HUES48 (cell line): ENCODE results near the gene NCOA4.
"Not testable (repeated sequence)": the region's sequence is repeated elsewhere in the genome, so short reads cannot be mapped to it uniquely, and the experiment has no call there.

Experiments used
- H3K27ac ChIP-seq: one replicate; pipeline ENCODE4 v1.7.0; 2013; ENCODE audit warnings: low read depth, low read length, inconsistent platforms
- H3K27me3 ChIP-seq: 2 replicates; pipeline ENCODE4 v1.6.1; 2013; ENCODE audit warnings: mild to moderate bottlenecking, low read length; ENCODE audit not compliant: control insufficient read depth, insufficient read depth
- H3K36me3 ChIP-seq: 2 replicates; pipeline ENCODE4 v1.6.1; 2013; ENCODE audit warnings: low read length; ENCODE audit not compliant: control insufficient read depth, insufficient read depth
- H3K4me1 ChIP-seq: 2 replicates; pipeline ENCODE4 v1.6.1; 2013; ENCODE audit warnings: mild to moderate bottlenecking, low read length; ENCODE audit not compliant: control insufficient read depth, insufficient read depth
- H3K4me3 ChIP-seq: 2 replicates; pipeline ENCODE4 v1.5.1; 2013; ENCODE audit warnings: mild to moderate bottlenecking, low read depth, low read length
- H3K9ac ChIP-seq: 2 replicates; pipeline ENCODE4 v1.6.1; 2013; ENCODE audit warnings: mild to moderate bottlenecking, low read depth, low read length, moderate library complexity
- H3K9me3 ChIP-seq: 2 replicates; pipeline ENCODE4 v1.6.1; 2013; ENCODE audit warnings: low read length; ENCODE audit not compliant: control insufficient read depth, insufficient read depth

NCOA4 gene

GRCh38 chr10:46017733-46018132, 12.7 kb downstream of the NCOA4 start:
- Histone ChIP-seq H3K27ac (no peak overlapping the region), H3K9me3 (no peaks in the 10 kb centered on the region), H3K4me1 (peaks cover 16% of the 10 kb centered on the region), H3K4me3 (no peak overlapping the region), H3K27me3 (no peaks in the 10 kb centered on the region), H3K9ac (no peak overlapping the region), H3K36me3 (peaks cover 36% of the 10 kb centered on the region)

DNA sequence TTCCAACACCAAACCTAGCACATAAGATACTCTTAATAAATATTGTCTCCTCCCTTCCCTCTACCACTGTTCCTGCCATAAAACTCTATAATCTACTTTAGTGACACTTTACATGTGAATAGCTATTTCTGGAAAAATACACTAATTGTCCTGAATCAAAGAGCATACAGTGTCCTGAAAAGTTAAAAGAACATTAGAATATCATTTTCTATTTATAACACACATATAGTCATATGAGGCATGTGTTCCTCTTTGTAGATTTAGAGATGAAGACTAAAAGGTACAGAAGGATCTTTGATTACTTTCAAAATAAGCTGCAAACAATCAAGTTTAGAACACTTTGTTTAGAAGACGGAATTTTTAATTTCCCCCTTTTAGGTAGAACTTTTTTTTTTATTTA, 13.6 kb downstream of the NCOA4 start:
- Histone ChIP-seq H3K4me1 (peaks cover 16% of the 10 kb centered on the region), H3K36me3 (peaks cover 44% of the 10 kb centered on the region)

GRCh38 chr10:46016190-46016589, 14.2 kb downstream of the NCOA4 start:
- Histone ChIP-seq H3K27ac (no peak overlapping the region), H3K4me3 (no peak overlapping the region), H3K9ac (no peak overlapping the region), H3K9me3 (no peaks in the 10 kb centered on the region), H3K4me1 (peaks cover 14% of the 10 kb centered on the region), H3K36me3 (peaks cover 44% of the 10 kb centered on the region), H3K27me3 (no peaks in the 10 kb centered on the region)

More for the DNA sequence above, 13.6 kb downstream of the NCOA4 start:
- Histone ChIP-seq H3K27ac (no peak overlapping the region), H3K4me3 (no peak overlapping the region), H3K27me3 (no peaks in the 10 kb centered on the region), H3K9ac (no peak overlapping the region), H3K9me3 (no peaks in the 10 kb centered on the region)

DNA sequence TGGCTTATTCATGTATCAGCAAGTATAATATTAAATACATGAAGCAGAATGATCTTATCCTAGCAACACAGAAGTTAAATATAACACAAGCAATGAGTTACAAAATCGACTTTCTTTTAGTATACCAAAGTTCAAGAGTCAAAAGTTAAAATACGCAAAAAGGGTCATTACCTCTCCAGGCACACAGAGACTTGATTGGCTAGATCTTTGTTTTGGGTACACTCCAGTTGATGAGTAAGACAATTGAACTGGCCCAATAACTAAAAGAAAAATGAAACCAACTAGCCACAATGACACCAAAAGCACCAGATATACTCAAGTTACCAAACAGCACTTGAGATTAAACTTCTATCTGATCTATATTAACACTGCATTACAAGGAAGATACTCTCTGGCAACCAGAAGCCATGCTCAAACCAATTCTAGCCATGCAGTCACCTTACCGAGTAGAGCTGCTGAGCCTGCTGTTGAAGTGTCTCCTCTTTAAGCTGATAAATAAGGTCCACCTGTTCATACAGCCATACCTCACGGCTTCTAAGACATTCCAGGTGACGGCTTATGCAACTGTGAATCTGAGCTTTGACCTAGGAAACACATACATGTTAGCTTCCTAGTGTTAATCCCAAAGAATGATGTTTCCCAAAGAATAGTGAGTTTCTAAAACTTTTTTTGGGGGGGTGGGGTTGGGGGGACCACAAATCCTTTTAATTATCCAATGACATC, 15.6 kb downstream of the NCOA4 start:
- no peaks in the 10 kb centered on the region for H3K9me3 ChIP-seq
- H3K27me3 ChIP-seq, result no peaks in the 10 kb centered on the region
- no peak overlapping the region for H3K4me3 ChIP-seq
- H3K9ac ChIP-seq, result no peak overlapping the region
- H3K4me1 ChIP-seq, result 0 out of 2 replicates have a peak, but pooled peaks cover under 1% of the 10 kb centered on the region
- H3K36me3 ChIP-seq, result peaks cover 57% of the 10 kb centered on the region
- H3K27ac ChIP-seq, result no peak overlapping the region

- no peaks in the 10 kb centered on the region for H3K4me1 ChIP-seq
- H3K9ac ChIP-seq, result no peak overlapping the region
- H3K27me3 ChIP-seq, result no peaks in the 10 kb centered on the region
- peaks cover 63% of the 10 kb centered on the region for H3K36me3 ChIP-seq
- H3K4me3 ChIP-seq, result no peak overlapping the region
- H3K9me3 ChIP-seq, result no peaks in the 10 kb centered on the region
- H3K27ac ChIP-seq, result no peak overlapping the region
Observed at GRCh38 chr10:46014206-46014605, 16.2 kb downstream of the NCOA4 start.

- Histone ChIP-seq H3K4me3 (no peak overlapping the region), H3K9me3 (no peaks in the 10 kb centered on the region), H3K9ac (no peak overlapping the region), H3K36me3 (peaks cover 78% of the 10 kb centered on the region), H3K4me1 (no peaks in the 10 kb centered on the region), H3K27ac (no peak overlapping the region), H3K27me3 (no peaks in the 10 kb centered on the region)
Observed at GRCh38 chr10:46012746-46013145, 17.7 kb downstream of the NCOA4 start.

- Histone ChIP-seq H3K4me1 (no peaks in the 10 kb centered on the region), H3K27ac (no peak overlapping the region), H3K9me3 (no peaks in the 10 kb centered on the region)
Observed at GRCh38 chr10:46006219-46006618, 24.2 kb downstream of the NCOA4 start.

DNA sequence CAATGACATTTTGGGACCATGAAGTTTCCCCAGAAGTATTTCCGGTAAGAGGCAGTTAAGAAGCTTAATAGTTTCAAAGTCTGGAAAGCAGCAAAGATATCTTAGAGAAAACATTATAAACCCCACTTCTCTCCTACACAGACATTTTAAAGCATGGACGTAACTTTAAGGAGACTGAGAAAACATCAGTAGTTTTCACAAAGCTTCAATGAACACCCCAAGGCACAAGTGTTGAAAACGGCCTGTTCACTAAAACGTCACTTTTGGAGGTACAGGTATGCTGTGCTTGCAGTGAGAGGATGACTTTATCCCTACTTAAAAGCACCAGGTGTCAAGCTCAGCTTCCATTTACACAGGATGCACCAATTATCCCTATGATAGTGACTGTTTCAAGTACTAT, 25.0 kb downstream of the NCOA4 start:
- no peak overlapping the region for H3K4me3 ChIP-seq
- no peak overlapping the region for H3K9ac ChIP-seq
- H3K27me3 ChIP-seq, result no peaks in the 10 kb centered on the region
- no peak overlapping the region for H3K27ac ChIP-seq
- peaks cover 88% of the 10 kb centered on the region for H3K36me3 ChIP-seq
- H3K9me3 ChIP-seq, result no peaks in the 10 kb centered on the region
- H3K4me1 ChIP-seq, result no peaks in the 10 kb centered on the region

More at GRCh38 chr10:46006219-46006618, 24.2 kb downstream of the NCOA4 start:
- Histone ChIP-seq H3K9ac (no peak overlapping the region), H3K36me3 (peaks cover 92% of the 10 kb centered on the region), H3K4me3 (no peak overlapping the region), H3K27me3 (no peaks in the 10 kb centered on the region)

- no peak overlapping the region for H3K9ac ChIP-seq
- no peaks in the 10 kb centered on the region for H3K9me3 ChIP-seq
- H3K27ac ChIP-seq, result no peak overlapping the region
- H3K4me3 ChIP-seq, result no peak overlapping the region
- no peaks in the 10 kb centered on the region for H3K27me3 ChIP-seq
- peaks cover 86% of the 10 kb centered on the region for H3K36me3 ChIP-seq
- H3K4me1 ChIP-seq, result 0 out of 2 replicates have a peak, but pooled peaks cover under 1% of the 10 kb centered on the region
Observed at GRCh38 chr10:46004963-46005362, 25.5 kb downstream of the NCOA4 start.

DNA sequence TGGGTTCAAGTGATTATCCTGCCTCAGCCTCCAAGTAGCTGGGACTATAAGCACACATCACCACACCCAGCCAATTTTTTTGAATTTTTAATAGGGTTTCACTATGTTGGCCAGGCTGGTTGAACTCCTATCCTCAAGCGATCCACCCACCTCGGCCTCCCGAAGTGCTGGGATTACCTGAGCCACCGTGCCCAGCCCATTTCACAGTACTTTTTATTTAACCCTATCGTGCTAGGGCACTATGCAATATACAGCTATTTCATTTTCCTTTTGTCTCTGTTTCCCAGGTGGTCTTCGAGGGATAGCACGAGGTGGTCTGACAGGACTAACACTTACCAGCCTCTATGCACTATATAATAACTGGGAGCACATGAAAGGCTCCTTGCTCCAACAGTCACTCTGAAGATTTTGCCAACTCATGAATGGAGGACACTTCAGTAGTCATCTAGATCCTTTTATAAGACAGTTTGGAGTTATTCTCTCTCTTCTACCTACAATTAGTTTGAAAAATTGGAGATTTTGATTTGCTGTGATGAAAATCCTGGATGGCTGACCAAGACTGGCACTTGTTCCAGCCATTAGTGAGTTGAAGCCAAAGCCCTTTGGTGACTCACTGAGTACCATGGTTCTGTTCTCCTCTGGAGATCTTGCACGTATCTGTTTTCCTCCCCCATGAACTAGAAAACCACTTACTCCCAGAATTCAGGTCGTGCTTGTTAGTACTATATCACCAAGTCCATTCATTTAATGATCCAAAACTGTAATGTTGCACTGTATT, 27.3 kb downstream of the NCOA4 start:
- no peaks in the 10 kb centered on the region for H3K9me3 ChIP-seq
- H3K36me3 ChIP-seq, result peaks cover 70% of the 10 kb centered on the region
- no peak overlapping the region for H3K9ac ChIP-seq
- no peaks in the 10 kb centered on the region for H3K27me3 ChIP-seq
- no peak overlapping the region for H3K4me3 ChIP-seq
- peaks cover 9% of the 10 kb centered on the region for H3K4me1 ChIP-seq
- H3K27ac ChIP-seq, result no peak overlapping the region

- not testable (repeated sequence) for H3K9ac ChIP-seq, H3K27me3 ChIP-seq, H3K27ac ChIP-seq, H3K4me3 ChIP-seq, H3K9me3 ChIP-seq
- peaks cover 63% of the 10 kb centered on the region for H3K36me3 ChIP-seq
- peaks cover 18% of the 10 kb centered on the region for H3K4me1 ChIP-seq
Observed at GRCh38 chr10:46002189-46002687, 28.2 kb downstream of the NCOA4 start.
